ENCODE measurements around the gene PRKAG2.

DNA sequence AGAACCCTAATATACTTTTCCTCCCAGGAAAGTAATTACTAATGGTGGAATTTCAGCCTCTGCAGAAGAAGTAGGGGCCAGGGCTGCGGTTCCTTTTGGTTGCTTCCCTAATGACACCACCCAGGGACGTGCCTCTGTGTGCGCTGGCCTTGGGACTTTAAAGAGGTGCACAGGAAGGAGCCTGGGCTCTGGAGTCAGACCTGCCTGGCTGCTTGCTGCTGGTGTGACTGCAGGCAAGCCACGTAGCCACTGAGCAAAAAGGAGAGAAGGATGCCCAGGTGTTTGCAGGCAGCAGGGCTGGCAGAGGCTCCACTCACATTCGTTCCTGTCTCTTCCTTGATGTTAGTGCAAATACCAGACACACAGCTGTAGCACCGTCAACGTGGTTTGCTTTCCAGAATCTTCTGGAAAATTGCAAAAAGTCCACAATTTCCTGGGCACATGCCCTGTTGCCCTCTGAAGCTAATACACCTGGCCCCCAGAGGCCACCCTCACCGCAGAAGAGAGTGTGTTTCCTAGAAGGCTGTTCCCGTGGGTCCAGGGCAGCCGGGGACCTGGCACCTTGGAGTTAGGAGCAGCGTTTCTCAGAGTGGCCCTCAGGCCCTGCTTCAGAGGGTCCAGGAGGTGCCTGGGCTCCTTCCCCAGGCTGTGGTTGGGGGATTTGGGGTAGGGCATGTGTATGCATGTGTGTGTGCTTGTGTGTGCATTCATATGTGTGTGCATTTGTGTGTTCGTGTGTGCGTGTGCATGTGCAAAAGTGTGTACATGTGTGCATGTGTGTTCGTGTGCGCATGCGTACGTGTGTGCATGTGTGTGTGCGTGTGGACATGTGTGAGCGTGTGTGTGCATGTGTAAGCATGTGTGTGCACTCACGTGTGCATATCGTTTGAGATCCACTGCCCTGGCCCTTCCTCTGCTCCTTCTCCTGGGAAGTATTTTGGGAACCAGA is 12.8 kb upstream of the PRKAG2 start:
- TF ChIP-seq GATA2 (IDR thresholded peaks at IDR 0.05; ENCODE audit: low read depth, low read length) (no peak), GATA3 (IDR thresholded peaks at IDR 0.05; ENCODE audit: low read depth, low read length) (no peak)

Measured in SH-SY5Y (cell line).